GM21528 (cell line): ENCODE measurements around the gene LAIR1.
"Not testable (repeated sequence)": the region's sequence is repeated elsewhere in the genome, so short reads cannot be mapped to it uniquely, and the experiment has no call there.

Experiments
- ATAC-seq: cut with Tn5 transposase; IDR thresholded peaks from one replicate; pipeline ENCODE4 v1.9.1; 2021; ENCODE audit warnings: mild to moderate bottlenecking, moderate library complexity; ENCODE audit not compliant: unreplicated experiment, low FRiP score

LAIR1 gene, protein sequence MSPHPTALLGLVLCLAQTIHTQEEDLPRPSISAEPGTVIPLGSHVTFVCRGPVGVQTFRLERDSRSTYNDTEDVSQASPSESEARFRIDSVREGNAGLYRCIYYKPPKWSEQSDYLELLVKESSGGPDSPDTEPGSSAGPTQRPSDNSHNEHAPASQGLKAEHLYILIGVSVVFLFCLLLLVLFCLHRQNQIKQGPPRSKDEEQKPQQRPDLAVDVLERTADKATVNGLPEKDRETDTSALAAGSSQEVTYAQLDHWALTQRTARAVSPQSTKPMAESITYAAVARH

DNA sequence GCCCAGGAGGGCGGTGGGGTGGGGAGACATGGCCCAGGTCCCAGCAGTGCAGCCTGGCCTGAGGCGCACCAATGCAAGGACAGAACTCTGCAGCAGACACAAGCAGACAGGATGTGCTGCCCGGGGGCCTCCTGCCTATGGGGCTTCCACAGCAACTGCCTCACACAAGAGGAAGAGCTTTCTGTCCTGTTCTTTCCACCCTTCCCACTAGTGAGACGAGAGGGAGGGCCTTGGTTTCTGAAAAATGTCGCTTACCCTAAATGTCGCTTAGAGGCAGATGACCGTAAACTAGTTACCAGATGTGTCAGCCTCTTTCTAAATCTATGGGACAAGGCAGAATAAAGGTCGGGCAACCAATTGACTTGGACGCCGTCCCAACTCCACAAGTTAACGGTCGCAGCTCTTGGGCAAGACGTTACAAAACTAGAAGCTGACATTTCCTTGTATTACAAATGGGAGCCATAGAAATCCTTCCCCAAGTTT lies at the start of gene LAIR1:
TSS of gene LAIR1 (minus strand) at position 157 of the 483 bp plus-strand sequence. CDS start at position 30, 127 bp downstream.
- no peak for ATAC-seq

DNA sequence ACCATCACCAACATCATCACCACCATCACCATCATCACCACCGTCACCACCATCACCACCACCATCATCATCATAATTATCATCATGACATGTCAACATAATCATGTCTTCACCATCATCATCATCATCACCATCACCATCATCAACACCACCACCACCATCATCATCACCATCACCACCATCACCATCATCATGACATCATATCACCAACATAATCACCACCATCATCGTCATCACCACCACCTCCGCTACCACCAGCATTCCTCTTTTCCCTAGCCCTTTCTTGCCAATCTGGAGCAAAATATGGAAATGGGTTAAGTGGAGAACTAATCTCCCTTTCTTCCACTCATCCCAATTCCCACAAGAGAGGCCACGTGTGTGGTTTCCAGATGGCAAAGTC lies 49.4 kb upstream of the LAIR1 start:
- no peak for ATAC-seq

DNA sequence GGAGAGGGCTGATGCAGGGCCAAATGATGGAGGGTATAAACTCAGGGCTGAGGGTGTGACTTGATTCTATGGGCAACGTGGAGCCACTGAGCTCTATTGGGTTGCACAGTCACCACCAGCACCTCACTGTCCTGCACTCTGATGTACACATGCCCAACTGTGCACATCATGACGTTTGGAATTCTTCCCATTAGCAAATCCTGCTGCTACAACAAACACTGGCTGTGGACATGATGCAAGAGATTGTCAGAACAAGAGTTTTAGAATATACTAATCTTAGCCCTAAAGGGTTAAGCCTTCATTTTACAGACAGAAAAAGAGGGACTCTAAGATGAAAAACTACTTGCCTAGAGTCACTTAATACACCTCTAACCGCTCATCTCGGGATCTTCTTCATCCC lies 48.1 kb upstream of the LAIR1 start:
- no peak for ATAC-seq

DNA sequence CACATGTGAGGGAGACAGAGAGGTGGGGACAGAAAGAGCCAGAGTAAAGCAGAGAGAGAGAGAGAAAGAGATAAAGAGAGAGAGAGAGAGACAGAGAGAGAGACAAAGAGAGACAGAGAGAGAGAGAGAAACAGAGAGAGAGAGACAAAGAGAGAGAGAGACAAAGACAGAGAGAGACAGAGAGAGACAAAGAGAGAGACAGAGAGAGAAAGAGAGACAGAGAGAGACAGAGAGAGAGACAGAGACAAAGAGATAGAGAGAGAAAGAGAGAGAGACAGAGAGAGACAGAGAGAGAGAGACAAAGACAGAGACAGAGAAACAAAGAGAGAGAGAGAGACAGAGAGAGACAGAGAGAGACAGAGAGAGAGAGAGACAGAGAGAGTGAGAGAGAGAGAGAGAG lies 46.3 kb upstream of the LAIR1 start:
- ATAC-seq: no peak

DNA sequence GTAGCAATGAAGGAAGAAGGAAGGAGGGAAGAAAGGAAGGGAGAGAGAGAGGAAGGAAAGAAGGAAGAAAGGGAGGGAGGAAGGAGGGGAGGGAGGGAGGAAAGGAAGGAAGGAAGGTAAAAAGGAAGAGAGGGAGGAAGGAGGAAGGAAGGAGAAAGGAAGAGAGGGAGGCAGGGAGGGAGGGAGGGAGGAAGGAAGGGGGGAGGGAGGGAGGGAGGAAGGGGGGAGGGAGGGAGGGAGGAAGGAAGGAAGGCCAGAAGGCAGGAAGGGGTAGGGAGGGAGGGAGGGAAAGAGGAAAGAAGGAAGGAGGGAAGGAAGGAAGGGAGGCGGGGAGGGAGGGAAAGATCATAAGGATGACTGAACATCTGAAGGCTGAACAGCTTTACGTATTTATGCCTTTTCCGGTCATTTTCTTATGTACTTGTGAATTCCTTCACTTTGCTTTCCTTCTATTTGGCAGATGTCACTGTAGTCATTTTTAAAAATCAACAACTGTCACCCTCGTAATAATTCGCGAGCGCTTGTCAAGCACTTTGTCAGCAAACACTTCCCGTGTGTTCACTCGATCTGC lies 43.8 kb upstream of the LAIR1 start:
- ATAC-seq: no peak

DNA sequence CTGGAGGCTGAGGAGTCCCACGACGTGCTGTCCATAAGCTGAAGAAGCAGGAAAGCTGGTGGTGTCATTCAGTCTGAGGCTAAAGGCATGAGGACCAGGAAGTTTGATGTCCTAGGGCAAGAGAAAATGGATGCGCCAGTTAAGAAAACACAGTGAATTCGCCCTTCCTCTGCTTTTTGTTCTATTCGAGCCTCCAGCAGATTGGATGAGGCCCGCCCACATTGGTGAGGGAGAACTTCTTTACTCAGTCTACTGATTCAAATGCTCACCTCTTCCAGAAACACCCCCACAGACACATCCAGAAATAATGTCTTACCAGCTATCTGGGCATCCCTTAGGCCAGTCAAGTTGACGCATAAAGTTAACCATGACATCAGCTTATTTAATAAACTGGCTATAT lies 43.0 kb upstream of the LAIR1 start:
- ATAC-seq: no peak

DNA sequence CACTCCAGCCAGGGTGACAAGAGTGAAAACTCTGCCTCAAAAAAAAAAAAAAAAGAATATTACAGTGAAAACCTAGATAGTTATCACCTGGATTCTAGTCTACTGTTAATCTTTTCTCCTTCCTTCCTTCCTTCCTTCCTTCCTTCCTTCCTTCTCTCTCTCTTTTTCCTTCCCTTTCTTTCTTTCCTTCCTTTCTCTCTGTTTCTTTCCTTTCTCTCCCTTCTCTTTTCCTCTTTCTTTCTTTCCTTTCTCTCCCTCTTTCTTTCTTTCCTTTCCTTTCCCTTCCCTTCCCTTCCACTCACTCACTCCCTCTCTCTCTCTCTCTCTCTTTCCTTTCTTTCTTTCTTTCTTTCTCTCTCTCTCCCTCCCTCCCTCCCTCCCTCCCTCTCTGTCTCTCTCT lies 40.9 kb upstream of the LAIR1 start:
- ATAC-seq: no peak

DNA sequence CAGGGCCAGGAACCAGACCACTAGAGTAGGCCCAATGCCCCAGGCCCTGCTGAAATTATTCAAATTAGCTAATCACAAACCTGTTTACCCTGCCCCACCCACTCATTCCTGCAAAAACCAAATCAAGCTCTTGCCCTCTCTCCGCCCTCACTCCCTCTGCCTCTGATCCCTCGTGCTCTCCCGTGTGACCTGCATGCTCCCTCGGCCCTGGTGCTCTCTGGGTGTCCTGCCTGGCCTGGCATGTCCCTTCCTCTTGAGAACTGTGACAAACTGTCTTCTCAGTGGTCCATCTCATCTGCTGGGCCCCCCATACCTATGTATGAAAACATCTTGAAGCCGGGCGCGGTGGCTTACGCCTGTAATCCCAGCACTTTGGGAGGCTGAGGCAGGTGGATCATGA lies 38.3 kb upstream of the LAIR1 start:
- ATAC-seq: no peak

DNA sequence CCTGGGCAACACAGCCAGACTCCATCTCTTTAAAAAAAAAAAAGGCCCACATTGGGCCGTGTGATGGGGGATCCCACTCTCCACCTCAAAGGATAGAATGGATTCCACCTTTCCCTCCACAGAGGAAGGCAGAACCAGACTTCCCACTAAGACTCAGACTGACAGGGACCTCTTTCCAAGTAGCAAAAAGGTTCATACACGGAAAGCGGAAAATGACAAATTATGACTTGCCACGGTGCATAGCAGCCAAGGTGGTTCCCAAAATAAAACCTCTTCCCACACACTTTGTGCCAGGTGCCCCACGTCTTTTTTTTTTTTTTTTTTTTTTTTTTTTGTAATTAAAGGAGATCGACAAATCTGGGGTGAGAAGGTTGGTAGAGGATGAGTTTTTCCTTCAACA lies 36.2 kb upstream of the LAIR1 start:
- no peak for ATAC-seq

DNA sequence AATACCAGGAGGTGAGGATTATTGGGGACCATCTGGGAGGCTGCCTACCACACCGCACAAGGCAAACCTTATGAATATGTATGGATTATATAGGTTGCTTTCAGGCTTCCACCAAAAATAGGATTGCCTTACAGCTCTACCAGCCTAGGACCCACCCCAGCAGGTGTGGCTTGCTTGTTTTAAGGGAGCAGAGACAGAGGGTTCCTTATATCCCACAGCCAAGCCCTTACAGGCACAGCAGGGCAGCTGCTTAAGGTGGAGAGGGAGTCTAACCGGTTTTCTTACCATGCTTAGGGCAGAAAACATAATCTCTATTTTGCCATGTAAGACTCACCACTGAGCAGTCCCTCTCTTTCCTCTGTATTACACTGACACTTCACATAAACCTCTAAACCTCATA lies 34.5 kb upstream of the LAIR1 start:
- no peak for ATAC-seq

DNA sequence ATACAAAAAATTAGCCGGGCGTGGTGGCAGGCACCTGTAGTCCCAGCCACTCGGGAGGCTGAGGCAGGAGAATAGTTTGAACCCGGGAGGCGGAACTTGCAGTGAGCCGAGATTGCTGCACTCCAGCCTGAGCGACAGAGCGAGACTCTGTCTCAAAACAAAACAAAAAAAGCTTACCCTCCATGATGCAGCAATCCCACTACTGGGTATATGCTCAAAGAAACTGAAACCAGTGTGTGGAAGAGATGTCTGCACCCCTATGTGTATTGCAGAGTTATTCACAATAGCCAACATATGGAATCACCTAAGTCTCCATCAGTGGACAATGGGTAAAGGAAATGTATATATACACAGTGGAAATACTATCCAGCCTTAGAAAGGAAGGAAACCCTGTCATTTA lies 31.0 kb upstream of the LAIR1 start:
- ATAC-seq: no peak

DNA sequence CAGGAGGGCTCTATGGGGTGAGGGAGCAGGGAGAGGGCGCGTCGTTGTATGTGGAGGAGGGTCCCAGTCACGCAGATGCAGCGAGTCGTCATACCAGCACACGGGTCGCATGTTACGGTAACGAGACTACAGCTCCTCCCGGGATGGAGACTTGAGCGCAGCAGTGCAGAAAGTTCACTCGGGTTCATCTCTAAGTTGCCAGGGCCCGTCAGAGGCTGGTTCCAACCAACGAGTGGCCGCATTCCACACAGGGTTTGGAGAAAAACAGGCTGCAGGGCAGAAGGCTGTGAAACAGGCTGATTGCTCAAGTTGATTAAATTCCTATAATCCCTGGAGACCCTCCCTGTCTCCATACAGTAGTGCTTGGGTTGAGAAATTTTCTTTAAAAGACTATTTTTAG lies 28.6 kb upstream of the LAIR1 start:
- ATAC-seq: no peak

DNA sequence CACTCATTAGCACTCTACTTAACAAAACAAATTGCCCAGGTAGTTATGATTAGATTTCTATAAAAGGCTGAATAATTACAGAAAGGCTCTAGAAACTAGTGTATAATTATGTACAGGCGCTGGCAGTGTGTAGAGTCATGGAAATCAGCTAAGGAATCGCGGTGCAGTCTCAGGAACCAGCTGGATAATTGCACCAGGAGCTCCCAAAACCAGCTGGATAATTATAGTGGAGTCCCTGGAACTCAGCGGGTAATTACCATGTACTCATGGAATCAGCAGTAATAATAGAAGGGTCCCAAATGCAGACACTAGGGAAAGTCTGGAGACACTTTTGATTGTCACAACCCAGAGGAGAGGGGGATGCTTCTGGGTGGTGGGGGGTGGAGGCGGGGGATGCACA lies 27.4 kb upstream of the LAIR1 start:
- no peak for ATAC-seq

DNA sequence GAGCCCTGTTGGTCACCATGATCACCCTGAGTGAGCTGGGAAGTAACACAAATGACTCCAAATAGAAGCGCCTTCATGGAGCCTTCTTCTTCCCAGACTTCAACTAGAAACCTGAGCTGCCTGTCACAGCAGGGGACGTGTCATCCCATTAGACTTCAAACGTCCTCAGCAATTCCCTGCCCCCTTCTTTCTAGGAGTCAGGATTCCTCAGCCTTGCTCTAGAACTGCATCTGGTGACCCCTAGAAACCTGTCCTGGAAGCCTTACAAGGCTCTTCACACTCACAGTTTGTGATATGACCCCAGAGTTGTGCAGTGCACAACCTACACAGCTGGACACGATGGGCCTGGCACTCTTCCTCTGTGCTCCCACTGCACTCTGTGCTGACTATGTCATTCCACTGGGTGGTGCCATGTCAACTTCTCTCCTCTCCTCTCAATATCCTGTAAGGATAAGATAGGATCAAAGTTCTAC lies 26.9 kb upstream of the LAIR1 start:
- no peak for ATAC-seq

DNA sequence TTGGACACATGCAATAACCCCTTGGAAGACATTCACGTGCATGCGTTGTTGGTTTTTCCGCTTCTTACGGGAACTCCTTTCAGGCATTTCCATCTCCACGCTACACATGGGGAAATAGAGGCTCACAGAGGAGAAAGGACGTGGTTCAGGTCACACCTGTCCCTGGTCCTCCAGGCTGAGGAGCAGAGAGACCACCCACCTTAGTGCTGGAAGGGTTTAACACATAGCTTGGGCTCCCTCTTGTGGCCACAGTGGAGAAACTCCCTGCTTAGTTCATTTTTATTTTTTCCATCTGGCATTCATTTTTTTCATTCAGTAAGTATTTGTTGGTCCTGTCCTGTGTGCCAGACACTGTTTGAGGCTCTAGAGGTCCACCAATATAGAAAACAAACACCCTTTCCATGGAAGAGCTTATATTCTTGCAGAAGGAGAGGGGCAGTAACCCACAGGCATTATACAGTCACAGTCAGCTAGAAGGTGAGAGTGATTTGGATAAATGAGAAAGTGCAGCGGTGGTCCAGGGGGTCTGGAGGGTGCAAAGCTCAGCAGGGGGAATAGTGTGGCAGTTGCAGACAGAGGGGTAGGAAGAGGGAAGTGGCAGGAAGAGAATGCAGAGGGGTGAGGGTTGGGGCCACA lies 26.3 kb upstream of the LAIR1 start:
- ATAC-seq: no peak

DNA sequence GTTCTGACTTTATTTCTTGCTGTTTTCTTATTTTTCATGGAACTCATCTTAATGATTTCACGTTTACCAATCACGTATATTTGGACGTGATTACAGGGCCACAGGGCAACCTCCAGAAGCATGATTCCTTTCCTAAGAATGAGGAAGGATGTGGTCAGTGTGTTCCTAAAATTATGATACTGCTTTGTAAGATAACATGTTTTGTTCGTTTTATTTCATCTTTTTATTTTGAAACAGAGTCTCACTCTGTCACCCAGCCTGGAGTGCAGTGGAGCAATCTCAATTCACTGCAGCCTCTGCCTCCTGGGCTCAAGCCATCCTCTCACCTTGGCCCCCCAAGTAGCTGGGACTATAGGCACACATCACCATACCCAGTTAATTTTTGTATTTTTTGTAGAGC lies 24.8 kb upstream of the LAIR1 start:
- no peak for ATAC-seq

DNA sequence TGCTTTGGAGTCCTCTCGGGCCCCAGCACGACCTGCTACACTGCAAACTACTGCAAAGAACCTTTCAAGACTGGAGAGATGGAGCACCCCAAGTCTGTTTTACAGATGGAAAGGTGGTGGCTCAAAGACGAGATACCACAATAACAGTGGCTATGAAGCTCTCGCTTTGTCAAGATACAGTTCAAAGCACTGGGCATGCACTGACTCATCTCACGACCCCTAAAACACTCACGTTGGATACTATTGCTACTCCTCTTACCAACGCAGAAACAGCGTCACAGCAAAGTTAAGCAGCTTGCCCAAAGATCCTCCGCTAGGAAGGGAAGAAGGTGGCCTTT lies 24.0 kb upstream of the LAIR1 start:
- ATAC-seq: no peak

DNA sequence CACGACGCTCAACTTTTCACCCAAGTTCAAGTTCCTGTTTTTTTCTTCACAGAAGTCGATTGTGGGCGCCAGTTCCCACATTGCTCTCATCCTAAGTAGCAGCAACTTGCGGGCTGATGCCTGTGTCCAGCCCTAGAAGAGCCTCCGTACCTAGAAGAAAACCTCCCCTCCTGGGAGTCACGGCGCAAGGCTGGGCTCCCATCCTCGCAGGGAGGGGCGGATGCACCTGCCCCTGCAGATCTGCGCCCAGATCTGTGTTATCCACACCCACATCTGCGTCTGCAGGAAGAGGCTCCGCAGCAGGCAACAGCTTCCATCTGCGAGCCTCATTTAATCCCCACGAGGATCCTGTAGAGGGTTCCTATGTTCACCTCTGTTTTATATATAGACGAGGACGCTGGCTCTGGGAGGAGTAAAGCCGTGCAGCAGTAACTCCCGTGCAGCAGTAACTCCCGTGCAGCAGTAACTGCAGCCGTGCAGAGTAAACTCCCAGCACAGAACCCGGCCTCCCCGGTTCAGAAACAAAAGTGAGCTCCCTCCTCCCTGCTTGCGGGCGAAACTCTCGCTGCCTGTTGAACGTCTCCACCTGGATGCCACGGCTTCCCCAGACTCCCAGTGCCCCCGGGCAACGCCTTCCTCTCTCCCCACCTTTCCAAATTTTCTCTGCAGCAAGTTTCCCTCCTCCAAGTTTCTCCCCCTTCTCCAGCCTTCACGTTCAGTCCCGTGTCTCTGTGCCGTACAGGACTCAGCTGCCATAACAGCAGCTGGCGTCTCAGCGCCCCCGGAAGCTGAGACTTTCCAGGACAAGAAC lies 23.5 kb upstream of the LAIR1 start:
- no peak for ATAC-seq

DNA sequence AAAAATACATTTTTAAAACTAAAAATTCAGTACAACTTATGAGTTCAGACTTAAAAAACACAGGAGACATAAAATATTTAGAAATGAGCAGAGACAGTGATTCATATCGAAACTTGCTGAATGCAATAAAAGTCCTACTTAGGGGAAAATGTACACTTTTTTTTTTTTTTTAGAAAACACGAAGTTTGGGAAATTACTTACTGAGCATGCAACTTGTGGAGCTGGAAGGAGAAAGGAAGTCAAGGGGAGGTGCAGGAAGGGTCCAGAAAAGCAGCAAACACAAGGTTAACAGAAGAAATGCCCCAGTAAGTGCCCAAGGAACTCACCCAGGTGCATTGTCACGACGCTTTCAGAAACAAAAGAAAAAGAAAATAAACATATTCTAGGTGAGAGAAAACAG lies 18.6 kb upstream of the LAIR1 start:
- ATAC-seq: no peak

DNA sequence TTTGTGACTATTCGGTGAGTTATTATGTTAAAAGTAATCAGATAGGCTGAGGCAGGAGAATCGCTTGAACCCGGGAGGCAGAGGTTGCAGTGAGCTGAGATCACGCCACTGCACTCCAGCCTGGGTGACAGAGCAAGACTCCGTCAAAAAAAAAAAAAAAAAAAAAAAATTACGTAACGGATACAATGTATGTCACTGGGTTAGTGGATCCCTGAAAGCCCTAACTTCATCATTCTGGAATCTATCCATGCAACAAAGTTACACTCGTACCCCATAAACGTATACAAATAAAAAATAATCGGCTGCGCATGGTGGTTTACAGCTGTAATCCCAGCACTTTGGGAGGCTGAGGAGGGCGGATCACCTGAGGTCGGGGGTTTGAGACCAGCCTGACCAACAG lies 17.3 kb upstream of the LAIR1 start:
- not testable (repeated sequence) for ATAC-seq

DNA sequence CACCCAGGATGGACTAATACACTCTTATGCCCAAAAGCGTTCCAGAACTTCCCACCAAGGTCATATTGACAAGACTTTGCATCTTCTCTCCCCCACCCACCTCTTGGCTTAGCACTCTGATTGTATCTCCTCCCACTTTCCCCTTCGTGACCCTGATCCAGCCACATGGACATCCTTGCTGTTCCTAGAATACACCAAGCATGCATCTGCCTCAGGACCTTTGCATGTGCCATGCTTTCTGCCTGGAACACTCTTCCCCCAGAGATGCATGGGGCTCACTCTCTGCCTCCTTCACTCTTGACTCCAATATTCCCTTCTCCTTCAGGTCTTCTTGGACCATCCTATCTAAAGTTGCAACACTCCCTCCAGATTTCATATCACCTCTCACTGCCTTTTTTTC lies 16.2 kb upstream of the LAIR1 start:
- ATAC-seq: no peak
